Measurements from ENCODE around the gene ZNF462. TPM values are rescaled to one million over a fixed set of nuclear protein-coding genes. Genes with fewer than 3 reads are reported as not detected.

Gene ZNF462
- total RNA-seq, 6 experiments from 2014 or later = 0.93 to 4.0 (median 2.9) TPM

GRCh38 chr9:107018861-107019545 is 156.0 kb downstream of the ZNF462 start:
- no peaks in the 10 kb centered on the region for H3K4me1 ChIP-seq
- no peaks in the 10 kb centered on the region for H3K27me3 ChIP-seq
- H3K36me3 ChIP-seq = no peaks in the 10 kb centered on the region
- TF ChIP-seq CTCF (IDR thresholded peaks at IDR 0.05) (no peak), POLR2A (IDR thresholded peaks at IDR 0.05) (no peak)
- WGBS (ENCODE audit: insufficient coverage, low coverage, low lambda C conversion rate, missing lambda C conversion rate) = 57% methylated on average over 5 of the region's 5 CpGs
- no peak overlapping the region for H3K27ac ChIP-seq
- intact Hi-C loops (cut with DNase I) = no loop called here
- no peak overlapping the region for H3K4me3 ChIP-seq
- no peak for ATAC-seq
- DNase-seq = no peak
- H3K9me3 ChIP-seq = no peaks in the 10 kb centered on the region

GRCh38 chr9:107020040-107020530 is 157.1 kb downstream of the ZNF462 start:
- Histone ChIP-seq H3K4me1 (no peaks in the 10 kb centered on the region), H3K4me3 (no peak overlapping the region), H3K36me3 (no peaks in the 10 kb centered on the region), H3K27me3 (no peaks in the 10 kb centered on the region), H3K27ac (no peak overlapping the region), H3K9me3 (no peaks in the 10 kb centered on the region)
- TF ChIP-seq CTCF (IDR thresholded peaks at IDR 0.05) = no peak
- TF ChIP-seq POLR2A (IDR thresholded peaks at IDR 0.05) = no peak
- DNase-seq (no peak), ATAC-seq (no peak)
- WGBS (ENCODE audit: insufficient coverage, low coverage, low lambda C conversion rate, missing lambda C conversion rate) = 25% methylated on average over 1 of the region's 2 CpGs
- intact Hi-C loops (cut with DNase I) = no loop called here

GRCh38 chr9:107024193-107024592 is 161.2 kb downstream of the ZNF462 start:
- no peaks in the 10 kb centered on the region for H3K9me3 ChIP-seq
- H3K36me3 ChIP-seq = no peaks in the 10 kb centered on the region
- H3K27ac ChIP-seq = no peak overlapping the region
- TF ChIP-seq CTCF (IDR thresholded peaks at IDR 0.05) = no peak
- no peaks in the 10 kb centered on the region for H3K4me1 ChIP-seq
- H3K4me3 ChIP-seq = no peak overlapping the region
- H3K27me3 ChIP-seq = no peaks in the 10 kb centered on the region
- ATAC-seq = no peak
- intact Hi-C loops (cut with DNase I) = no loop called here
- 32% methylated on average over 2 of the region's 2 CpGs for WGBS (ENCODE audit: insufficient coverage, low coverage, low lambda C conversion rate, missing lambda C conversion rate)
- no peak for DNase-seq

GRCh38 chr9:107025260-107026035 is 162.5 kb downstream of the ZNF462 start:
- TF ChIP-seq POLR2A (IDR thresholded peaks at IDR 0.05) (no peak), CTCF (IDR thresholded peaks at IDR 0.05) (no peak)
- no peak for ATAC-seq
- WGBS (ENCODE audit: insufficient coverage, low coverage, low lambda C conversion rate, missing lambda C conversion rate) = 81% methylated on average over 5 of the region's 5 CpGs
- no peak overlapping the region for H3K27ac ChIP-seq
- H3K9me3 ChIP-seq = no peaks in the 10 kb centered on the region
- intact Hi-C loops (cut with DNase I) = no loop called here
- no peaks in the 10 kb centered on the region for H3K27me3 ChIP-seq
- H3K36me3 ChIP-seq = no peaks in the 10 kb centered on the region
- no peak overlapping the region for H3K4me3 ChIP-seq
- H3K4me1 ChIP-seq = no peaks in the 10 kb centered on the region
- DNase-seq = no peak
